Measurements from ENCODE around the gene HLA-DMA.

HLA-DMA gene

DNA sequence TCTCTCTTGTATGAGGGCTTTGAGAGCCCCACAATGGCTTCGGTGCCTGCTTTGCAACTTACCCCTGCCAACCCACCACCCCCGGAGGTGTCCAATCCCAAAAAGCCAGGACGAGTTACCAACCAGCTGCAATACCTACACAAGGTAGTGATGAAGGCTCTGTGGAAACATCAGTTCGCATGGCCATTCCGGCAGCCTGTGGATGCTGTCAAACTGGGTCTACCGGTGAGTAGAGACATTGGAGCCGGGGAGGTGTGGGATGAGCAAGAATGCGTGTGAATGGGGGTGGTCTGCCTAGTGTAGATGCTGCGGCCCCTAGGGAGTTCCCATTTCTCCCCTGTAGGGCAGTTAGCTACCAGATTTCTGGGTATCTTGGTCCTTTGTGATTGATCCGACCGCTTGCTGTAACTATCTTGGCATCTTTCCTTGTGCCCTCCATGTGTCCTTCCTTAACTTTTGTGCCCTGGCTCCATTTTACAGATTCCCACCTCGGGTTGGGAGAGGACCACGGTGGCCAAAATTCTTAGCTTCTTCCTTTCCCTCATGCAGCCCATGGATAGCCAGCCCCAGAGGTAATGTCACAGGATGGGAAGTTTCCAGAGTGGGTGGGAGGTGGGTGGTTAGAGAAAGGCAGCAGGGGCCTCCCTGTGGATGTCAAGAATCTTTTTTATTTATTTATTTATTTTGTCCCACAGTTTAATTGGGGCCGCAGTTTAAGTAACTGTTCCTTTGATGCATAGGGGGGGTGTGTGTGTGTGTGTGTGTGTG lies 21.8 kb upstream of the HLA-DMA start:
- no peak for DNase-seq

DNA sequence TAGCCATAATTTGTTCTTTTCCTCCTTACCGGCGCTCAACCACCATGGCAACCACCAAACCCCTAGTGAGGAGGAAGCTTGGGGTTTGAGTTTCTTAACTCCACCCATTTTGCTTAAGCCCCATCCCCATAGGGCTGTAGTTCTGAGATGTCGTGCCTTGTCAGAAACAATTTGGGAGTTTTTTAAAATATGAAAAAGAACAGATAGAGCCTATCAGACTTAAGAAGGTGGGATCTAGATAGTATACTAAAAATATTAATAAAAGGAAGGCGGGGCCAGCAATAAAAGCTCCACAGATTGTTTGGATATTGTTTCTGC lies 21.1 kb upstream of the HLA-DMA start:
- peak; percentile 52 for DNase-seq

DNA sequence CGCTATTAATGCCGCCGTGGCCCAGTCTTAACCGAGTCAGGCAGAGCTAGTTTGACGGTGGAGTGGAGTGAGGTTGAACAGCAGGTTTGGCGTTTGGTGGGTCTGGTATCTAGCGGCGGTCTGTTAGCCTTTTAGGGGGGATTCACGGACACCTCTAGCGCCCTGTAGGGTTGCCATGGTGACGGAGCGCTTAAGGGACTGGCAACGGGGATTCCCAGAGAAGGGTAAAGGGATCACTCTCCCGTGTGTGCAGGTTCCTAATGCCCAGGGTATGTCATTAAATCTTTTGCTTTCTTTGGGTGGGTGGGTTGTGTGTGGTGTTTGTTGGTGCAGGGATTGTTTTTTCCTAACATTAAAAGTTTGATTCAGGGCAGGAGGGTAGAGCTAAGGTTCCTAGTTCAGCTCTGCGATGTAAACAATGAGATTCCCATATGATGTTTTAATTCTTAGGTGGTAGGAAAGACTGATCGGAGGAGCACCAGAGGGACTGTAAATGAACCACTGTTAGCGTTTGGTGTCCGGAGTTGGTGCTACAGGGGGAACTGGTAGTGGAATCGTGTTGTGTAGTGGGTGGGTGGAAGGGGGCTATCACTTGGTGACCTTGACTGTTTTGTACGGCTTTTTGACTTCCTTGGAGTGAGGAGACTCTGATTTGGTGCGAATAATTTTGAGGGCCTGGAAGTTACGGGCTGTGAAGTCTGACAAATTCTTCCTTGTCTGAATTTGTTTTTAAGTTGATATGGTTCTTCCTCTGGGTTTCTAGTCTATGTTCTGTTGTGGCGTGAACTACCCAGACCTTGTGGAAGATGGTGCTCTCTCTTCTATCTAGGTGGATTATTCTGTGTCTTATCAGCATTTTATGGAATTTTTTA lies 20.5 kb upstream of the HLA-DMA start:
- peak; percentile 46 for DNase-seq

- no peak for DNase-seq
Measured at GRCh38 chr6:32972353-32973143, 19.7 kb upstream of the HLA-DMA start.

GRCh38 chr6:32971581-32972352 lies 18.9 kb upstream of the HLA-DMA start:
- peak; percentile 100 for DNase-seq

DNA sequence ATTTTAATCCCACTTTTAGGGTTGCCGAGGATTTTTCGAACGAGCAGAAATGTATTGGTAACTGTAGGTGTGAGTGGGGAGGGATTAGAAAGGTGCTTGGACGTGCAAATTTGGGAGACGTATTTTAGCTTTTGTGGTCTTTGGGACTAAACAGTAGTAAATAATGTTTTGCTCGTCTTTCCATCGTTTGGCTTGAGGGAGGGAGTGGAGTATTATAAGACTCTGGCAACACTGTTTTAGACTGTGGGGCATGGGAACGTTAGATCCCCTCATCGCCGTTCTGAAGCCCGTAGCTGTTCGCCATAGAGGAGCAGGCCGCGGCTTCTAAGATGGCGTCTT lies 18.3 kb upstream of the HLA-DMA start:
- no peak for DNase-seq

GRCh38 chr6:32970413-32971241 lies 17.7 kb upstream of the HLA-DMA start:
- DNase-seq, result peak; percentile 98

- DNase-seq, result peak; percentile 99
Measured at GRCh38 chr6:32969685-32970412, 17.0 kb upstream of the HLA-DMA start.

DNA sequence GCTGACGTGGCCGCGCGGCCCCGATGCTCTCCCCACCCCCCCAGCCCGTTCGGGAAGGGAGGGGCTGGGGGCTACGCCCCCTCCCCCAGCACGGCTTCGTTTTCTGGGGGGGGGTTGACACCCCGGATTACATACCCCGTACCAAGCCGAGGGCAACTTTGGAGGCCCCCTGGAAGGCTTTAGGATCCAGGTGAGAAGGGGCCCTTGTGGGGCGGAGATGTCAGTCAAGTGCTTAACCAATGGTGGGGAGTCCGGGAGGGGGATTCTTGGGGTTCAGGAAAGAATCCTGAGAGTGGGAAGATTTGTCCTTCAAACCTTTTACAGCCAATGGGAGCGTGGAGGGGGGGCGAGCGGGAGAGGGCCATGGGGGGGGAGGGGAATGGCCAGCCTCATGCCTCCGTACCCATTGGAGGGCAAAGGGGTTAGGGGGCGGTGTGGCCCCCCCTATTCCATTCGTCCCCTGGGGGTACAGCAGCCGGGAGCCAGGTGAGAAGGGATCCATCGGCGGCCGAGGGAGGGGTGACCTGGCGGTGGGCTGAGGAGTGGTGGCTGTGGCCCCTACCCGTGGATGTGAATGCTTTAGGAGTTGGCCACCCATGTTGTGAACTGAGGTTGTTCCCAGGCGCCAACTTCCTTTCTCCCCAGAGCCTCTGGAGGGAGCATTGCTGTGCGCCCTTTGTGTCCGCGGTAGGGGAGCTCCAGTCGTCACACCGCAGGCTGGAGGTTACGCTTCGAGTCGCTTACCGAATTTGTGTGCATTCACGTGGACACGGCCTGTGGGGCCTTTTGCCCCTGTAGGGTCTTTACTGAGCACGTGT lies 16.2 kb upstream of the HLA-DMA start:
- peak; percentile 89 for DNase-seq

GRCh38 chr6:32968093-32968866 lies 15.4 kb upstream of the HLA-DMA start, which contains the start of gene BRD2:
BRD2 (plus strand) TSS chr6:32968594; CDS start chr6:32972899, 4,305 bp downstream.
- peak; percentile 98 for DNase-seq

GRCh38 chr6:32967151-32968091 lies 14.5 kb upstream of the HLA-DMA start:
- DNase-seq, result peak; percentile 62

DNA sequence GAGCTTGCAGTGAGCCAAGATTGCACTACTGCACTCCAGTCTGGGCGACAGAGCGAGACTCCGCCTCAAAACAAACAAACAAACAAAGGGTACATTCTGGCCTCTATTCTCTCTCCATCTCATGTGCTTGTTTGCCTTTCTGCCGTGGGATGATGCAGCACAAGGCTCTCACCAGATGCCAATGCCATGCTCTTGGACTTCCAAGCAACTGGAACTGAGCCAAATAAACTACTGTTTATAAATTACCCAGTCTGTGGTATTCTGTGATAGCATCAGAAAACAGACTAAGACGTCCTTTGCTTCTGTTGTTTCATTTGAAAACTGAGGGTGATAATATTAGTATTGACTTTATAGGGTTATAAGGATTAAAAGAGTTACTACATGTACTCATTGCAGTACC lies 11.9 kb upstream of the HLA-DMA start:
- no peak for DNase-seq

DNA sequence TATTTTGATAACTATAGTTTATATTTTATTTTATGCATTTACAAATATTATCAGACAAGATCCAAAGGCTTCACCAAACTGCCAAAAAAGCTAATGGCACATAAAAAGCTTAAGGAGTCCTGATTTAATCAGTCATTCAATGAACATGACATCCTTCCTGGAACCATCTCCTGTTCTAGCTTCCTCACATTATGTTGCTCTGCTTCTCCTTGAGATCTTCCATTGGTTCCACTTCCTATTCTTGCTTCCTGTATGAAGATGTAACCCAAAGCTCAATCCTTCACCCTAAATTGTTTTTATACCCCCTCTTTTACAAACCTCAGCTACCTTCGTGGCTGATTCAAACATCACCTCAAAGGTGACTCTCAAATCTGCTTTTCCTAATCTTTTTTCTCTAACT lies 11.0 kb upstream of the HLA-DMA start:
- DNase-seq, result no peak

- DNase-seq, result no peak
Measured at GRCh38 chr6:32962213-32962826, 9.4 kb upstream of the HLA-DMA start.

- DNase-seq, result no peak
Measured at GRCh38 chr6:32960563-32960962, 7.7 kb upstream of the HLA-DMA start.

DNA sequence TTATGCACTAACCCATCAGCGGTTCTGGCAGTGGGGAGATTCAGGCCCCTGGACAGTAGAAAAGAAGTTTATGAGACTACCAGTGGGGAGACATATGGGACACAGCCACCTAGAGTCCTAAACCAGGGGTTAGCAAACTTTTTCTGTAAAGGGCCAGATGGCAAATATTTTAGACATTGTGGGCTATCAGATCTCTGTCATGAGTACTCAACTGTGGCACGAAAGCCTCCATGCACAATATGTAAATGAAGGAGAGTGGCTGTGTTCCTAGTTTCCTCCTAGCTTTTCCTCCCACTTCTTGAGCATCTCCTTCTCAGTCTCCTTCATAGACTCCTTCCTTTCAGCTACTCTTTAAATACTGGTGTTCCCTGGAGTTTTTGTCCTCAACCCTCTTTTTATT lies 3.3 kb upstream of the HLA-DMA start:
- no peak for DNase-seq

Measured in fibroblast of skin of scalp (primary cell).